ENCODE measurements around the gene MINDY2. TPM values are rescaled to one million over a fixed set of nuclear protein-coding genes. Genes with fewer than 3 reads are reported as not detected.

Gene MINDY2
- total RNA-seq, 1 experiment from 2014 or later: 17.6 TPM

DNA sequence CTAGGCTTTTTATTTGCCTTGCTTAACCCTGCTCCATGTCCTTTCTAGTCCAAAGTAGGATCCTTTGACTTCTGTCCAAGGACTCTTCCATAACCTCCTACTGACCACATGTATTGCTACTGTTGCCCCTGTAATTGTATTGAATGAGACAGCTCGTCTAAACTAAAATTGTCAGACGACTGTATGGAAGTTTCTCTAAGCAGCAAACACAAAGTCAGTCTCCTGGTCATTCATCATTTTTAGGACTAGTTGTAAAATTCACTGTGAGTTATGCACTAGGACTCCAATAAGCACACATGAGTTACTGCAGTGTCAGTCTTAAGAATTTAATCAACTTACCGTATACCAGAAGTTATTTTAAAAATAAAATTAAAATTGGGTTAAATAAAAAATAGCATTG, 129.5 kb downstream of the MINDY2 start:
- Histone ChIP-seq H4K20me1 (ENCODE audit: insufficient read depth) (no peaks in the 10 kb centered on the region; the same call in 1 of the 2 replicates), H3K9me3 (ENCODE audit: control insufficient read depth in 1 of 2, insufficient read depth in 1 of 2, low read depth in 1 of 2, low read length in 2 of 2) (no peaks in the 10 kb centered on the region)
- POLR2A ChIA-PET: no interaction called here

More for the DNA sequence above, 129.5 kb downstream of the MINDY2 start:
- DNase-seq (ENCODE audit: low read depth, low spot score) (no peak), ATAC-seq (no peak)
- no peak overlapping the region for H2AFZ ChIP-seq (ENCODE audit: low read depth, low read length, poor library complexity, severe bottlenecking)
- ChIA-PET RAD21 (ENCODE audit: low non-redundant PET in 1 of 2, low total read pairs in 2 of 2, uncharacterized antibody in 2 of 2, unreplicated experiment in 2 of 2) (no interaction called here), CTCF (no interaction called here)
- H3K27ac ChIP-seq (ENCODE audit: low read depth, low read length): no peak overlapping the region
- peaks cover 79% of the 10 kb centered on the region for H3K79me2 ChIP-seq (ENCODE audit: insufficient read depth, low read length)
- no peaks in the 10 kb centered on the region for H3K9me2 ChIP-seq (ENCODE audit: insufficient read depth)
- no peak overlapping the region for H3K4me2 ChIP-seq (ENCODE audit: low read length)
- no peaks in the 10 kb centered on the region for H3K4me1 ChIP-seq (ENCODE audit: control insufficient read depth in 1 of 2, insufficient read depth in 2 of 2, low read length in 2 of 2)
- BruUV-seq (replicated peaks): no TSS peak
- no peak overlapping the region for H3K9ac ChIP-seq (ENCODE audit: low read length)
- H3K4me3 ChIP-seq (replicated peaks in 1 of 2; ENCODE audit: low read depth in 1 of 2, low read length in 2 of 2): no peak overlapping the region
- TF ChIP-seq CEBPB (IDR thresholded peaks at IDR 0.05; ENCODE audit: low read depth) (no peak), POLR2AphosphoS5 (IDR thresholded peaks at IDR 0.05; ENCODE audit: low read depth, low read length) (no peak), ZNF274 (IDR thresholded peaks at IDR 0.05; ENCODE audit: low read depth, low read length) (no peak), SIN3A (IDR thresholded peaks at IDR 0.05; ENCODE audit: low read depth) (no peak), YY1 (IDR thresholded peaks at IDR 0.05; ENCODE audit: extremely low read depth, insufficient replicate concordance, low read depth, low read length) (no peak), EZH2 (IDR thresholded peaks at IDR 0.05) (no peak), ELF1 (IDR thresholded peaks at IDR 0.05; ENCODE audit: borderline replicate concordance, low read depth) (no peak), SP1 (IDR thresholded peaks at IDR 0.05; ENCODE audit: low read depth) (no peak), EZH2phosphoT487 (IDR thresholded peaks at IDR 0.05; ENCODE audit: borderline replicate concordance) (no peak), ZBTB33 (IDR thresholded peaks at IDR 0.05; ENCODE audit: extremely low read depth, insufficient replicate concordance, low read length) (no peak), FOSL1 (IDR thresholded peaks at IDR 0.05; ENCODE audit: low read depth) (no peak), ZFX (IDR thresholded peaks at IDR 0.05) (no peak)
- TF ChIP-seq, protein P1, sequence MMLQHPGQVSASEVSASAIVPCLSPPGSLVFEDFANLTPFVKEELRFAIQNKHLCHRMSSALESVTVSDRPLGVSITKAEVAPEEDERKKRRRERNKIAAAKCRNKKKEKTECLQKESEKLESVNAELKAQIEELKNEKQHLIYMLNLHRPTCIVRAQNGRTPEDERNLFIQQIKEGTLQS (IDR thresholded peaks at IDR 0.05): no peak
- no peaks in the 10 kb centered on the region for H3K27me3 ChIP-seq (ENCODE audit: insufficient read depth, low read length)
- H3K36me3 ChIP-seq (ENCODE audit: control insufficient read depth in 1 of 2, insufficient read depth in 2 of 2, low read length in 2 of 2): peaks cover 32 to 36% of the 10 kb centered on the region in 2 experiments
- intact Hi-C loops (cut with micrococcal nuclease): no loop called here
